Retina (tissue), 1 donor: ENCODE data around the gene PLCL2.
A peak's percentile ranks its signal among the peaks of the same experiment; 100 is the strongest.

Experiments
- DNase-seq: peaks from one replicate; pipeline ENCODE4 v3.0.0-alpha.2; 2016

The PLCL2 gene

DNA sequence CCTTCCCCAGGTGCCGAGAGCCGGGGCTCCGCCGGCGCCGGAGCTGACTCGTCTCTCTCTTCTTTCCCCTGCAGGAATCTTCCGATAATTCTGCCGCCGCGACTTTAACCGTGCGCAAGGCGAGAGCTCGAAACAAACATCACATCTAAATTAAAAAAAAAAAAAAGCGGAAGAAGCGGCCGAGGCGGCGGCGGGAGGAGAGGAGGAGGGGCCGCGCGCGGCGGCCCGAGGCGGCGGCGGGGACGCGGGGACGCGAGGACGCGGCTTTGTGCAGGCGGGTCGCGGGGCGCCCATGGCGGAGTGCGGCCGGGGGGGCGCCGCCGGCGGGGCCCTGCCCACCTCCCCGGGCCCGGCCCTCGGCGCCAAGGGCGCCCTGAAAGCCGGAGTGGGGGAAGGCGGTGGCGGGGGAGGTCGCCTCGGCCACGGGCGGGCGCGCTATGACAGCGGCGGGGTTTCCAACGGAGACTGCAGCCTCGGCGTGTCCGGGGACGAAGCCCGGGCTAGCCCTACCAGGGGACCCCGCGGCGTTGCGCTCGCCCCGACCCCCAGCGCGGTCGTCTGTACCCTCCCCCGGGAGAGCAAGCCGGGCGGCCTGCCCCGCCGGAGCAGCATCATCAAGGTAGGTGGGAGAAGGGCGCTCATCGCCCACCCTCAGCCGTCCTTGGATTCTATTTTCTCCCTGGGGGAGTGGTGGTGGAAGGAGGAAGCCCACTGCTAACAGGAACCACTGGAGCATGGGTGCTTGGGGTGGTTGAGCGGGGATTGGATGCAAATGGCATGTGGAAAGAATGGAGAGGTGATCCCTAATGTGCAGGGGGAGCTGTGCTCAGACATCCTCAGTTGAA lies at the start of gene PLCL2:
Gene PLCL2 (plus strand): TSS at position 208 of the 845 bp plus-strand sequence. CDS start 85 bp downstream, at position 293.
- peak; percentile 85 for DNase-seq

DNA sequence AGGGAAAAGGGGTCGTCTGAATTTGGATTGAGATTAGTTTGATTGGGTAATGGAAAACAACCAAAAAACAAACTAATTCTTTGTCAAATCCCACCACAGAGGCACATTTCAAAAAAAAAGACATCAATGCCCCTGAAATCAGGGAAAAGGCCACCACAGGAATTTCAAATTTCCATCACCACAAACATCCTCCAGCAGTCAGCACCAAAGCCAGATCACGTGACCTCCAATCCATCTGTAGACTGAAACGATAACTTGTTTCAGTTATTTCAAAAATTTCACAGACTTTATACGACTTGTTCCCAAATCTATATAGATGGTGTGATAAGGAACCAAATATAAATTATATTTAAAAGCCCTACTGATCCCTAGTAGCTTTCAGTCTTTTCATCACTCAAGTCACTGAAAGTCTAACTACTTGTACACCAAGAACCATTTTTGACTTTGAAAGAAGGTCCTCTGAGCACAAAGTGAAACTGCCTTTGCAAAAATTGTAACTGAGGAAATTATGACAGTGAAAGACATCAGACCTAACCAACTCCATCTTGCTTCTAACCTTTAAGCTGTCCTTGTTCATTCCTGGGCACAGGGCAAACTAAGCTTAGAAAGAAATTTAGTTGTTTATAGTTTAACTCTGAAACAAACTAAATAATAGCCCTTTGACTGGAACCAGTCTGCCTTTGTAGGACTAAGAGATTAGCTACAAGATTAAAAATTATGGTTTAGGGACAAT lies 48.1 kb upstream of the PLCL2 start:
- no peak for DNase-seq

DNA sequence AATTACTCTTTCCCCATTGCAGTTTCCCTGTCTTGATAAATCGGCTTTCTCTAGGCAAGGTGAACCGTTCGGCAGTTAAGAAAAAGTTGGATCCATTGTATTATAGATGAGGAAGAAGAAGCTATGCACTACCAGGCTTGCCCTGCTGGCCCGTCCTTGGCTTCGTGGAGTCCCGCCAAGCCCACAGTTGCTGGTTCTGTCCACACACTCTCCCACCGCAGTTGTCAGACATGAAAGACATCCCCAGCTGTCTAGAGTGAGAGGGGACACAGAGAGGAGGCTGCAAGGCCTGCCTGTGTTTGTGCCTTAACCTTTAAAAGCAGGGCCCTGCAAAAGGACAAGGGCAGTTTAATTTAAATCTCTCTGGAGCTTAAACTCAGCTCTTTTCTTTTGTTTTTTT lies 47.2 kb upstream of the PLCL2 start:
- DNase-seq: no peak

DNA sequence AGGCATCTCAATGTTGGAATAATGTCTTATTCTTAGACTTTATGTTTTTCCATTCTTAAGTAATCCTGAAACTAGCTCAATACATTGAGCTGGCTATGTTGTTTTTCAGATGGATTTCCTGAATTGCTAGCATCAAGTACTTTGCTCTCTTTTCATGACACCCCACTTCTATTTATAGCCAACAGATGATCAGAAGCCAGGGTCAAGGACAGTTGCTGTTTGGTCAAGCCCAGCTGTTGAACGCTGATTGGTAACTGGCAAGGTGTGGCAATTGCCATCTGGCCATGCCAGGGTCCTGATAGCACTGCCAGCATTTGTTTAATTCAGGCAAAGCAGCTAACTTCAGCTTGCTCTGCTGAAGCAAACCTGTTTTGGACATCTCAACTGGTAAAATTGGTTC lies 46.2 kb upstream of the PLCL2 start:
- no peak for DNase-seq

DNA sequence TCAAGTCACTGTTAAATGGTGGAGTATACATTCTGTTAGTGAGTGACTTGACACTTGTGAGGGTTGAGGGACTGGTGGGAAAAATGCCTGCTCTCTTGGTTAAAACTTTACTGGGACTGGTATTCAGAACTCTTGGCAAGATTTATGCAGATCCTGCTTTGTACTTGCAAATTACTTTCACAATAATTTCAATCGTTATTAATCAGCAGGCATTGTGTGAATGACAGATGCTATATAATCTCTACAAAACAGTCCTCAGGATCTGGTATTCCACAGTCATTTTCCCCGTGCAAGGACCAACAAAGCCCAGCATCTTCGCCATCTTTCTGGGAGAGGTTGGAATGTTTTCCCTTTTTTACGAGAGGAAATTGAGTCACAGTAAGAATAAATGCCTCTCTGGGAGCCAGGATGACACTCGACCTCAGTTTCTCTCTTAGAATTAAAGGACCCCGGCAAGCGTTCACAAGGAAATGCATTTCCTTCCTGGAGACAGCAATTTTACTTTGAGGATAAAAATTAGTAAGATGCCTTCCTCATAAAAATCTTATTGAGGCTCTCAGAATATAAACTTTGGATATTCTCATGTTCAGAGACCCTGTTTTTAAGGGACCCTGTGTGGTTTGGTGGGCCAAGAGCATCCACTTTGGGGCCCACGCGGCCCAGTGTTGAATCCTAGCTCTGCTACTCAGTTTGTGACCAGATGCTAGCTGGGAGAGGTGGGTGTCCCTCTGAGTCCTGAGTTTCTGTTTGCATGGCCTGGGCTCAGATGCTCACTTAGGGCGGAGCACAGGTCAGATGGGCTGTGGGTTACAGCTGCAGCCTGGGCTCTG lies 45.3 kb upstream of the PLCL2 start:
- no peak for DNase-seq

DNA sequence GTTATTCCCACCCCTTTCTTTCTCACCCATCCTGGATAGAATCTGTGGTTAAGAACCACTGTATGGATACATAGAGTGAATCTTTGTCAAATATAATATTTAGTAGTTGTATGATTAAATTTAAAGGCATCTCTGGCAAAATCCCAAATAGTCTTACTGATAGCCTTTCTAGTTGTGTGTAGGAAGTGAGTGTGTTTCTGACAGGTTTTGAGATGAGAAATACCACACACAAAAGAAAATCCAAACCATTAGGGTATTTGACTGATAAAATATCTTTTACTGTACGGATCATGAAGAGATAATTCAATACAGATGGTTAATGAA lies 44.7 kb upstream of the PLCL2 start:
- DNase-seq: no peak

DNA sequence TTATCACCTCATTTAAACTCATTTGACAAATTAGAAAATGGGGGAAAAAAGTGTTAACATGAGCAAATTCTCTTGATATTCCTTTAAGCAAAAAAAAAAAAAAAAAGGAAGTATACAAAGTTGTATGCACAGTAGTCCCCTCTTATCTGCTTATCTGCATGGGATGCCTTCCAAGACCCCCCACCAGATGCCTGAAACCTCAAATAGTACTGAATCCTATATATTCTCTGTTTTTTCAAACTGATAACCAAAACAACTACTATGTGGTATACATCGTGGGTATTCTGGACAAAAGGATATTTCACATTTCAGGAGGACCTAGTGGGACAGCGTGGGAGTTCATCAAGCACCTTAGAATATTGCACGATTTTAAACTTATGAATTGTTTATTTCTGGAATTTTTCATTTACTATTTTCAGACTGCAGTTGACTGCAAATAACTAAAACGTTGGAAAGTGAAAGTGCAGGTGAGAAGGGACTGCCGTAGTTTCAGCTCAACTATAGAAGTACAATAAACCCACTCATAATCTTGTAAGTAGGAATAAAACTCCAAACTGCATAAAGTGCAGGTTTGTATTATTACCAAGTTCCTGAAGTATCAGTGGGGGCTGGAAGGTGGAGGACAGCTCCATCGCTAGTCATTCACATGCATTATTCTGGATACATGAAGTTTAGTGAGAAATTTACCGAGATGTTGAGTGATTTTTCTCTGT lies 43.6 kb upstream of the PLCL2 start:
- no peak for DNase-seq

DNA sequence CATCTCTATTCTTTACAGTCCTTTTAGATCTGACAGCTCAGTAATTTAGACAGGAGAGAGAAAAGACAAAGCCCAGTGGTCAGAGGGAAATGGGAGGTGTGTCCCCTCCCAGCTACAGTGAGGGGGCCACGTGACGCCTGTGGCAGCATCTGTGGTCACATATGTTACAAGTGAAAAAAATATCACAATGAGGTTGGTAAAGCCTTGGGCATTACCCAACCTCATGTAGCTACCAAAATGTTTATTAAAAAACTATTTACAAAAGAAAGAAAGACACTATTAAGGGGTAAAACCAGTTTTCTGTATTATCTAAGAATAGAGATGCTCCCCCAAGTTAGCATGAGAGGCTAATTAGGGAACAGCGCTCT lies 42.9 kb upstream of the PLCL2 start:
- no peak for DNase-seq

DNA sequence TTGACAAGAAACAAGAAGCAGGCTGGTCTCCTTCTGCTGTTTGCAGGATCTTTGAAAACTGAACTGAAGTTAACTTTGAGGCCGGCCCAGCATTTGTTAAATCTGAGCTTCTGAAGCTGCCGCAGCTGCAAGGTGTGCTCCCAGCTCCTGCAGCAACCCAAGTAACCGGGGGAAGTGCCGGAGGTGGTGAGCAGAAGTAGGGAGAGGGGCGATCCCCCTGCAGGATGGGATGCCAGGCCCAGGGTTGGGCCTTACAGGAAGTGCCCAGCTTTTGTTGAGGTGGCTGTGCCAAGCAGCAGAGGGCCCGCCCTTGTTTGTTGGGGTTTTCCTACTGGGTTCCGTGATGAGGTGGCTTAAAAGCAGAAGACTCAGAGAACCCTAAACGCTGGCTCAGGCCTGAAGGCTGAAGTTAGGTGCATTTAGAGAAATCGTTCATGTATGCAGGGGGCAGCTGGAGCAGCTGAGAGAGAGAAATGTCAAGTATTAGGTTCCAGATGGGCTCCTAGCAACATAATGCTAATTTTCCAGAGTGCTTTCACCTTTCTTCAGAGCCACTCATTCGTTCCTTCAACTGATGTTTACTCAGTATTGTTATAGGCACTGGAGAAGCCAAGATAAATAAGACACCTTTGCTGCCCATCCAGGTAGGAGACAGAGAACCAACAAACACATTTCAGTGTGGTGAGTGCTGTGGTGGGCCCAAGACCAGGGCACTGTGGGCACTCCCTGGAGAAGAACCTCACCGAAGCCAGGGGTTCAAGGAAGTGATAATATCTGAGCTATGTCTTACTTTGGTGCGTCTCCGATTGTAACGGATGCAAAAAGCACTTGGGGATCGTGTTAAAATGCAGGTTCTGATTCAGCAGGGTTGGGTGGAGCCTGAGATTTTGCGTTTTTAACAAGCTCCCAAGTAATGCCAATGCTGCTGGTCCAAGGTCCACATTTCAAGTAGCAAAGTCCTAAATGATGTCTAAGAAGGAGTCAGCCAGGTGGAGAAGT lies 42.2 kb upstream of the PLCL2 start:
- DNase-seq: no peak

DNA sequence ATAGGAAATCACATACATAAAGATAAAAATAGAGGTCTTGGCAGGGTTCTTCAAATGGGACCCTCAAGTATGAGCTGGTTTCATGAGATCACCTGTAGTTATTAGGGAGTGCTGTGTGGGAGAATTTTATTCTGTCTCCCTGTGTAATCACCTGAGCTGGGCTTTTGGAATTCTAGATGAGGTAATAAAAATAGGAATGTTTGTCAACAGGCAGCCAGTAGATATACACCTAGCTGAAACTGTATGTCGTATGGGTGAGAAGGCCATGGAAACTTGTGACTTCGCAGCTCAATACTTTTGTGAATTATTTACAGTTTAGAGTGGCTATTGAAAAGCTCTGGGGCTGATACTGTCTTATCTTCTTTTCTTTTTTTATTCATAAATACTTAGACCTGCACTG lies 40.5 kb upstream of the PLCL2 start:
- DNase-seq: no peak

DNA sequence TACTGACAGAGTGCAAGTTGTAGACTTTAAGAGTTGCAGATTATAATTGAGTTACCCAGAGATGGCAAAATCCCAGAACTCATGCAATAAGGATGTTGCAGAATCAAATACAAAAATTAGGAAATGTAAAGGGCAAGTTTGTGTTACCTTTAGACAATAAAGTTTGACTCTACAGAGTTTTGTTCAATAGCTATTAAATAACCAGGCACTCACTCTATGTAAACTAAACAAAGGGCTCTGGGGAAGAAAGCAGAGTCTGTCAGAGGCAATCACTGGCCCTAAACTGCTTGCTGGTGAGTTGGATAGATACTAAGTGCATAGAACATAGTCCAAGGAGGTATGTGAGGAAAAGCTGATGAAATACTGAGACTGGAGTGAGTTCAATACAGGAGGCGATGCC lies 40.0 kb upstream of the PLCL2 start:
- DNase-seq: no peak

DNA sequence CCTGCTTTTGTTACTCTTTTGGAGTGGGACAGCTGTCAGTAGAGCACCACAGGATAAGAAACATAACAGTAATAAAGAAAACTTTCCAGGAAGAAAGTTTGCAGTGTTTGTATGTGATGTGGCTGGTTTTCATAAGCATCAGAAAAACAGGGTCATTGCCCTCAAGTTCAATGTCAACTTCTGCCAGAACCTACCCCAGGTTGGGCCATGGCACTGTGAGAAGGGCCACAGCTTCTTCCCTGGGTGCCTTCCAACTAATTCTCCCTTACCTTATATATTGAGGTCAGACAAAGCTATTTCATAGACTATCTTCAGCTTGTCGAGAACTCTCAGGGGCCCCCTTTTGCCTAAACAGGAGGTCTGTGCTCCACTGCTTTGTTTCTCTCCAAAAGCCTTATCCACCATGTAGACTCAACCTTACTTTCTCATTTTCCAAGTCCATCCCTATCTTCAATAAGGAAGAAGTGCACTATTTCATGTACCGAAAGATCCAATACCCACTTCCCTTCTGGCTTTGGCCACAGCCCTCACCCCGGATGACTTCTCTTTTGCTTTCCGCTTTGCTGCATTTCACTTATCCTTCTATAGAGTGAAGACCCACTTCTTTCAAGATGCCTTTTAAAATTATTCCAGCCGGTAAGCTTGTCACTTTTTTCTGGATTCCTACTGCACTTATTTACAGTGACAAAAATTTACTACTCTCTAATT lies 38.2 kb upstream of the PLCL2 start:
- DNase-seq: no peak

DNA sequence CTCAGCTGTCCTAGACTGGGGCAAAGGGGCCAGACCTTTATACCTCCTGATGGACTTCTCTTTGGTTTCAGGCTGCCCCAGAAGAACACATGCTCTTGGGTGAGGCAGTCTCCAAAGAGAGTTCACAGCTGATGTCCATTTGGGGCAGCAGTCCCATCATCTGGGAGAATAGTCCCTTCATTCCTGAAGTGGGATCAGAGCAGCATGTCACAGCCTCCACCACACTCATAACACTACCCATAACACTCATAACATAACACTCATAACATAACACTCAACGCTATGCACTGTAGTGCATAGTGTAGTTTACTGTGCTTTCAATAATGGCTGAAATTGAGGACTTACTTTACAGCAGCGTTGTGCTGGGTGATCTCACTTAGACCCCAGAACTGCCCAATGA lies 36.7 kb upstream of the PLCL2 start:
- no peak for DNase-seq

DNA sequence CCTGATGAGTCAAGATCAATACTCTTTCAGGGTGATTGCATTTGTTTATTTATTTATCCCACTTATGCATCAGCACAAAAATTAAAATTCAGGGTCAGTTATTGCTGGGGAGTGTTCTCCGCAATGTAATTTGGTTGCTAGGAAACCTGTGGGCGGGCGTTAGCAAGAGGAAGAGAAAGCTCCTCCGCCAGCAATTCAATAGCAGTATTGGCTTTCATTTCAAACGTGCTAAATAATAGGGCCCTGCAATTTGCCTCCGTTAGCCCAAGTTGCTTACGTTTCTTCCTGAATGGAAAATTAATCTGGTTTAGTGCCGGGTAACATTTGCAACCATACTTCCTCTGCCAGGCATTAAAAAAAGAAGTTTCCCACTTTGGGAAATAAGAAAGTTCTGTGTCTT lies 35.5 kb upstream of the PLCL2 start:
- no peak for DNase-seq

DNA sequence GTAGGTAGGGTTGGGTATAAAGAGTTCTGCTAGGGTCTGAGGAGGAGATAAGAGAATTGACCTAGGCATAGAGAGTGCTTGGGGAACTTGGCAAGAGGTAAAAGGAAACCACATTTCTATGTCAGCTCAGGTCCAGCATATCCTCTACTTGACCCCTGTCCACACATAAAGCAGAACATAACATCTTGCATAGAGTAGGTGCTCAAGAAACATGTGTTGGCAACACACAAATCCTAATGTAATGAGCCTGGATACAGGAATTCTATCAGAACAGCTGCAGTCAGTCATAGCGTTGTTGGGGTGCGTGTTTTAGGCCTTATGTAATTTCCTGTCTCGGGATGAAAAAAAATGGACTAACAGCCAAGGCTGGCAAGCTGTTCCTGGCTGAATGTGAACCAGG lies 35.0 kb upstream of the PLCL2 start:
- no peak for DNase-seq

DNA sequence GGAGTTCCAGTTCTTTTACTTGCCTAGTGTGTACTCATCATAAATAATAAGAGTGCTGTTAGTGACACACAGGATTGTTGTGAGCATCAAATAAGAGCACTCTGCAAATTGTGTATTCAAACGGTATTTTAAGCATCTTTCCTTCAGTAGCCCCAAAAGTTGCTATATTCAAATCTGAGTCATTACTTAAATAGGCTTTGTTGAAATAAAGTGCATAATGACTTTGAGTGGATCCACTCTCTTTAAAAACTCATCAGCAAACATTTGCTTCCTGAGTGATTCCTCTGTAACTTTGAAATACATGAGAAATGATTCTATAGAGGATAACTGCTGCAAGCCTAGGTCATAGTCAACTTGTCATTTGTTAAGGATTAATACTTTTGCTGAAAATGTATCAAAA lies 29.3 kb upstream of the PLCL2 start:
- no peak for DNase-seq

DNA sequence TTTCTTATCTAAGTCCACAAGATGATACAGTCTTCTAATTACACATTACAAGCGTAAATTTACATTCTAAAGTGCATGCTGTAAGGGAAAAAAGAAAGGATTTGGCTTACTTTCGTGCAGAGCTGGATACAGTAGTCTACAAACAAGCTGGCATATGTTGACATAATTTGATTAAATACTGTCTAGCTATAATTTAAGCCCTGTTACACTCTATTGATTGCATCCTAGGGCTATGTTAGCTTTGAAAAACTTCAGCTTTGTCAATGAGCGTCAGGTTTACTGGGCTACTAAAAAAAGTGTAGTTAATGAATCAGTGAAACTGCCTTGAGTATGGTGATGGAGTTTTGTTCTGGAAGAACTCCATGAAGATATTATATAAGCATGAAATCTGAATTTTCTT lies 24.5 kb upstream of the PLCL2 start:
- no peak for DNase-seq

DNA sequence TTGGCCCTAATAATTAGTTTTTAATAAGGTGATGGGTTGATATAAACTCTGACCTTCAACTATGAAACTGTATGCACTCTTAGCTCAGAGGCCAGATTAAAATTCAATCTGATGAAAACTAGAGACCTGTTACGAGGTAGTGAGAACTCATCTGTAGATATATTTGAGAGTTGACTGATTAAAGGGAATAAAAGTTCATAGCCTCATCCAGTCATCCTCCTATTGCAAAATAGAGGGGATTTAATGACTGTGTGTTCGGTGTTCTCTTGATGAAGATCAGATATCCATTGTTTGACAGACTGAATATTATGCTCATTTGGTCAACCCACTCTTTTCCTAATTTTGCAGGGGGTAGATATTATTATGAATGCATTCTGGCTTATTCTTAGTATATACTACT lies 23.3 kb upstream of the PLCL2 start:
- no peak for DNase-seq

DNA sequence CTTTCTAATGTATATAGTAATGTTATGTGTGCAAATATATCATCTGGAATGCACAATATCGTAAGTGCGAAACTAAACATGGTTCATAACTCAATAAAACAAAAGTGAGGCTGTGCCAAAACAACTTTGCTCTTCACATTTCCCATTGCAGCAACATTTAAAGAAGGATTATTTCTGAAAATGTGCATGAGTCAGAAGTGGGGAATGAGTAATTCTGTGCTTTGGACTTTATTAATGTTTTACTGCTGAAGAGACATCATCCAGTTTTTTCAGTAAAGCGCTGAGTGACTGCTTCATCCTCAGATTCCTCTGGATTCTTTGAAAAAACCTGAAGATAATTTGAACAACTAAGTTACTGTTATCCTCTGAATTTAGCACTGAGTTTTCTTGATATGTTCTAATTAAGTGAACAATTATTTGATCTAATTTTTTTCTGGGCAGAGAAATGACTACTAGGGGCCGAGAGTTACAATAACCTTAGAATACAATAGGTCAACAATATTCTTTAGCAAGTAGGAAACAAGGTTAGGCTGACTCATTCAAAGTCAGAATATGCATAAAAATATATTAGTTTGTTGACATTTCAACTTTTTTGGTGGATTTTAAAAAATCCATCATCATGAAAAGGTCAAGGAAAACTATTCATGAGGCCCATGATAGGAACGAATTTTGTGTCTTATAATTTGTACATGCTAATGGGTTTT lies 20.0 kb upstream of the PLCL2 start:
- no peak for DNase-seq

DNA sequence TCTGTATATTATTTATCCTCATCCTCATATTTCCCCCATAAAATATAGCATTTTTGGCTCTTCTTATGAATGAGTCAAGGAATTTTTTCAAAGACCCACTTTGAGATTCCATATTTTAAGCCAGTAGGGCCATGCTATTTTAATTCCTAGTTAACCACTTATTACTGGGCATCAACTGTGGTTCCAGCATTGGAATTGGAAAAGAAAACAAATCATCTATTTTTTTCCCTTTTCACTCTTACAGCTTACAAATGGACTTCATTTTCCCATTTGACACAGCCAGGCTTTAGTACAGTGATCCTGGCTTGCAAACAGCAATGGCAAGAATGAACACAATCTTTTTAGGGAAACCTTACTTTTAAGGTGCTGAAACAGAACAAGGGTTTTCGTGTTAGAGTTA lies 19.4 kb upstream of the PLCL2 start:
- no peak for DNase-seq

DNA sequence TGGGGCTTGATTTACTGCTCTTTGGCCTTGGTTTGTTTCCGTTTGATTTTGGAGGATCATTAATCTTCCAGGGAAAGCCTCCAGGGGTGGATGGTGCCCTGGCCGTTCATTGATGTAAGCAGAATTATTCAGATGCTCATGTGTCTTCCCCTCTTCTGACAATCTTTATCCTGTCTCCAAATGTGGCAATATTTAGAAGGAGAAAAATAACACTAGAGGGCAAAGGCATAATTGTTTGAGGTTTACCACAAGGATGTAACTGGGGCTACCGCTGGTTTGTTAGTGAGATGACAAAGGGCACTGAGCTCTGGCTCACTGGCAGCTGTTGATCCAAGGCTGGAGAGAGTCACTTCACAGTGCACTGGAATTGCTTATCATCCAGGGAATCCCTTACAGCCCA lies 18.2 kb upstream of the PLCL2 start:
- no peak for DNase-seq
